GM23338 (cell line): ENCODE data around the gene CEP131. TPM values are rescaled to one million over a fixed set of nuclear protein-coding genes. Genes with fewer than 3 reads are reported as not detected.

ENCODE experiments used
- ATAC-seq: fragments of 200-7000 bp; cut with Tn5 transposase; 3 replicates; pipeline ENCODE4 v1.9.1; 2020
- DNase-seq: peaks from one replicate; pipeline ENCODE4 v3.0.0-alpha.2; 2015; ENCODE audit warnings: low spot score
- H2AFZ ChIP-seq: fragments of 200-600 bp; sonication (generic); 2 replicates; pipeline ENCODE4 v1.8.0; 2016; ENCODE audit warnings: antibody characterized with exemption, mild to moderate bottlenecking, moderate library complexity
- H3F3A ChIP-seq: fragments of 200-600 bp; sonication (generic); replicated peaks from 2 replicates; pipeline ENCODE4 v1.8.0; 2017; ENCODE audit warnings: antibody characterized with exemption, mixed run types, low read depth
- H3K27ac ChIP-seq: fragments of 200-600 bp; sonication (generic); 2 replicates; pipeline ENCODE4 v1.6.1; 2016; ENCODE audit warnings: low read depth
- H3K27me3 ChIP-seq: fragments of 200-600 bp; sonication (generic); 2 replicates; pipeline ENCODE4 v1.8.0; 2016; ENCODE audit warnings: mild to moderate bottlenecking, mixed run types, moderate library complexity; ENCODE audit not compliant: insufficient read depth
- H3K36me3 ChIP-seq: fragments of 200-600 bp; sonication (generic); 2 replicates; pipeline ENCODE4 v1.8.0; 2016; ENCODE audit warnings: mild to moderate bottlenecking; ENCODE audit not compliant: insufficient read depth
- H3K4me1 ChIP-seq: fragments of 200-600 bp; sonication (generic); 2 replicates; pipeline ENCODE4 v1.8.0; 2016; ENCODE audit warnings: mild to moderate bottlenecking, moderate library complexity; ENCODE audit not compliant: insufficient read depth
- H3K4me2 ChIP-seq: fragments of 200-600 bp; sonication (generic); 2 replicates; pipeline ENCODE4 v1.7.1; 2017; ENCODE audit warnings: mixed run types
- H3K4me3 ChIP-seq: fragments of 200-600 bp; sonication (generic); 2 replicates; pipeline ENCODE4 v1.6.1; 2016; ENCODE audit warnings: mixed run types
- H3K79me2 ChIP-seq: fragments of 200-600 bp; sonication (generic); replicated peaks from 2 replicates; pipeline ENCODE4 v1.8.0; 2017; ENCODE audit warnings: mild to moderate bottlenecking; ENCODE audit not compliant: insufficient read depth
- H3K9me2 ChIP-seq: fragments of 200-600 bp; sonication (generic); 2 replicates; pipeline ENCODE4 v1.8.0; 2017; ENCODE audit not compliant: insufficient read depth
- H4K20me1 ChIP-seq: fragments of 200-600 bp; sonication (generic); replicated peaks from 2 replicates; pipeline ENCODE4 v1.8.0; 2017; ENCODE audit warnings: mild to moderate bottlenecking; ENCODE audit not compliant: insufficient read depth
- H3K27ac Mint-ChIP-seq: 2 replicates; pipeline ENCODE4 v1.8.0; 2020; ENCODE audit warnings: inconsistent platforms, mild to moderate bottlenecking, moderate library complexity, mixed read lengths
- H3K27me3 Mint-ChIP-seq: 3 replicates; pipeline ENCODE4 v1.8.0; 2022; ENCODE audit warnings: low read depth, mild to moderate bottlenecking, moderate library complexity, mixed read lengths, inconsistent platforms; ENCODE audit not compliant: insufficient read depth, poor library complexity
- H3K36me3 Mint-ChIP-seq: 3 replicates; pipeline ENCODE4 v1.8.0; 2021; ENCODE audit warnings: low read depth, mild to moderate bottlenecking, inconsistent platforms, moderate library complexity, mixed read lengths
- H3K4me1 Mint-ChIP-seq: 3 replicates; pipeline ENCODE4 v1.8.0; 2020; ENCODE audit warnings: mild to moderate bottlenecking, inconsistent platforms, mixed read lengths
- H3K4me3 Mint-ChIP-seq: 3 replicates; pipeline ENCODE4 v1.8.0; 2021; ENCODE audit warnings: moderate library complexity, mild to moderate bottlenecking, inconsistent platforms, mixed read lengths
- H3K9me3 Mint-ChIP-seq: 3 replicates; pipeline ENCODE4 v1.8.0; 2020; ENCODE audit warnings: moderate library complexity, mild to moderate bottlenecking, inconsistent platforms, mixed read lengths
- EZH2phosphoT487 ChIP-seq: fragments of 200-600 bp; sonication (generic); IDR thresholded peaks from one replicate; pipeline ENCODE4 v1.8.1; 2018; ENCODE audit warnings: antibody characterized with exemption; ENCODE audit not compliant: unreplicated experiment
- JUNB ChIP-seq: IDR thresholded peaks from one replicate; pipeline ENCODE4 v1.6.1; 2016; ENCODE audit warnings: antibody characterized with exemption; ENCODE audit not compliant: unreplicated experiment
- POLR2AphosphoS5 ChIP-seq: IDR thresholded peaks from 2 replicates; pipeline ENCODE4 v1.6.1; 2016; ENCODE audit warnings: antibody characterized with exemption, low read depth
- polyA plus RNA-seq: library from polyadenylated mRNA; unstranded; fragments of >200 nt; fragmentation: Nextera tagmentation; extraction: Ambion mirVana; gene quantifications from 2 replicates; pipeline ENCODE4 v1.2.1, GENCODE V29; 2016
- total RNA-seq: library from RNA; depleted of rRNA; stranded (reverse); fragments of >200 nt; shearing (Covaris generic); gene quantifications from 2 replicates; pipeline ENCODE4 v1.2.3, GENCODE V29; 2014
- TF ChIP-seq, protein P1 (sequence below), 2 experiments: fragments of 200-600 bp in 1 of 2; sonication (generic) in 1 of 2; conservative IDR thresholded peaks; 2 replicates each; pipeline versions ENCODE4 v1.5.1 to v1.6.1; 2016 to 2017; ENCODE audit warnings: antibody characterized with exemption in 2 of 2, low read depth in 2 of 2, mild to moderate bottlenecking in 2 of 2, moderate library complexity in 1 of 2
- TF ChIP-seq, protein P2 (sequence below): IDR thresholded peaks from 2 replicates; pipeline ENCODE4 v1.6.1; 2016; ENCODE audit warnings: antibody characterized with exemption
- TF ChIP-seq, protein P3 (sequence below): fragments of 250-450 bp; sonication (Bioruptor Pico); IDR thresholded peaks from 2 replicates; pipeline ENCODE4 v1.5.0; 2020; ENCODE audit warnings: mild to moderate bottlenecking, moderate library complexity

The CEP131 gene
- total and polyA plus RNA-seq, 2 experiments from 2014 or later = 26.8 to 35.5 TPM

DNA sequence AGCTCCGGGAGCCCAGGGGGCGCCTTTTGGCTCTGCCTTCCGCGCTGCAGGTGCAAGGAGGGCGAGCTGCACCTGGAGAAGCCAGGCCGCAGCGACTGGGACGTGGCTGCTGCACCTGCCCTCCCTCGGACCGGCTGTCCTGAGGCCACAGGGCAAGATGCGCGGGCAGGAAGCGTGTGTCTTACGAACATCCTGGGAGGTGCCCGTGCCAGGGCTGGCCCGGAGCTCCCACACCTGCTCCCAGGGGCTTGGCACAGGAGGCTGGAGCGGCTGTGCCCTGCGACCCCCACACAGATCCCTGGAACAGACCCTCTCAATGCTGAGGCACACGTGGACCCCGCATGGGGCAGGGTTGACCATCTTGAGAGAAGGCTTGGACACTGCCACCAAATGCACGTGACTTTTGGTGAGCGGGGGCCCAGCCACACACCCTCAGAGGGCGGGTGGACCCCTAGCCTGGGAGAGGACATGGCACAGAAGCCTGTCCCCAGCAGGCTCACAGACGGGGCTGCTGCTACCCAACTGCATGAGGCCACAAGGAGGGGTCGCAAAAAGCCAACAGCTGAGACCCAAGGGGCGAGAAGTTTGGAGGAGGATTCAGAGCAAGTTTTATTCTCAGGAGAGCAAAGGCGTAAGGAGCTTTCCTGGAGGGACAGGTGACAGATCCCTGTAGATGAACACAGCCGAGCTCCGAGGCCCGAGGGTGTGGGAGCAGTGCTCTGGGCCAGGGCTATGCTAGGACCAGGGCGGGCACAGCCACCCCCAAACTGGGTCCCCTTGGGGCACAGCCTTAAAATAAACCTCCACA is 27.7 kb upstream of the CEP131 start:
- H3K27me3 Mint-ChIP-seq = peaks cover 22% of the 10 kb centered on the region
- Histone ChIP-seq H3K9me2 (peaks cover 5% of the 10 kb centered on the region), H3K4me2 (no peak overlapping the region), H3K27me3 (no peaks in the 10 kb centered on the region), H3K27ac (no peak overlapping the region), H3K79me2 (no peaks in the 10 kb centered on the region), H2AFZ (no peak overlapping the region), H3K4me1 (peaks cover 3% of the 10 kb centered on the region; the same call in 1 of the 2 replicates), H3K36me3 (no peaks in the 10 kb centered on the region), H3K4me3 (no peak overlapping the region), H4K20me1 (no peaks in the 10 kb centered on the region; the same call in 1 of the 2 replicates), H3F3A (peaks cover 2% of the 10 kb centered on the region; the same call in 1 of the 2 replicates)
- peaks cover 3% of the 10 kb centered on the region; the same call in 1 of the 3 replicates for H3K9me3 Mint-ChIP-seq
- H3K36me3 Mint-ChIP-seq = peaks cover 6% of the 10 kb centered on the region; the same call in 2 of the 3 replicates
- no peak overlapping the region for H3K27ac Mint-ChIP-seq
- TF ChIP-seq, protein P1, sequence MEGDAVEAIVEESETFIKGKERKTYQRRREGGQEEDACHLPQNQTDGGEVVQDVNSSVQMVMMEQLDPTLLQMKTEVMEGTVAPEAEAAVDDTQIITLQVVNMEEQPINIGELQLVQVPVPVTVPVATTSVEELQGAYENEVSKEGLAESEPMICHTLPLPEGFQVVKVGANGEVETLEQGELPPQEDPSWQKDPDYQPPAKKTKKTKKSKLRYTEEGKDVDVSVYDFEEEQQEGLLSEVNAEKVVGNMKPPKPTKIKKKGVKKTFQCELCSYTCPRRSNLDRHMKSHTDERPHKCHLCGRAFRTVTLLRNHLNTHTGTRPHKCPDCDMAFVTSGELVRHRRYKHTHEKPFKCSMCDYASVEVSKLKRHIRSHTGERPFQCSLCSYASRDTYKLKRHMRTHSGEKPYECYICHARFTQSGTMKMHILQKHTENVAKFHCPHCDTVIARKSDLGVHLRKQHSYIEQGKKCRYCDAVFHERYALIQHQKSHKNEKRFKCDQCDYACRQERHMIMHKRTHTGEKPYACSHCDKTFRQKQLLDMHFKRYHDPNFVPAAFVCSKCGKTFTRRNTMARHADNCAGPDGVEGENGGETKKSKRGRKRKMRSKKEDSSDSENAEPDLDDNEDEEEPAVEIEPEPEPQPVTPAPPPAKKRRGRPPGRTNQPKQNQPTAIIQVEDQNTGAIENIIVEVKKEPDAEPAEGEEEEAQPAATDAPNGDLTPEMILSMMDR (conservative IDR thresholded peaks at IDR 0.05; ENCODE audit: low read depth in 2 of 2) = 0 out of 4 replicates have a peak, but pooled peaks of 1 of the 2 experiments have one; percentile 15
- TF ChIP-seq POLR2AphosphoS5 (no peak), EZH2phosphoT487 (no peak)
- peaks cover 27% of the 10 kb centered on the region for H3K4me1 Mint-ChIP-seq
- ATAC-seq = no peak
- no peak overlapping the region for H3K4me3 Mint-ChIP-seq
- DNase-seq = no peak

DNA sequence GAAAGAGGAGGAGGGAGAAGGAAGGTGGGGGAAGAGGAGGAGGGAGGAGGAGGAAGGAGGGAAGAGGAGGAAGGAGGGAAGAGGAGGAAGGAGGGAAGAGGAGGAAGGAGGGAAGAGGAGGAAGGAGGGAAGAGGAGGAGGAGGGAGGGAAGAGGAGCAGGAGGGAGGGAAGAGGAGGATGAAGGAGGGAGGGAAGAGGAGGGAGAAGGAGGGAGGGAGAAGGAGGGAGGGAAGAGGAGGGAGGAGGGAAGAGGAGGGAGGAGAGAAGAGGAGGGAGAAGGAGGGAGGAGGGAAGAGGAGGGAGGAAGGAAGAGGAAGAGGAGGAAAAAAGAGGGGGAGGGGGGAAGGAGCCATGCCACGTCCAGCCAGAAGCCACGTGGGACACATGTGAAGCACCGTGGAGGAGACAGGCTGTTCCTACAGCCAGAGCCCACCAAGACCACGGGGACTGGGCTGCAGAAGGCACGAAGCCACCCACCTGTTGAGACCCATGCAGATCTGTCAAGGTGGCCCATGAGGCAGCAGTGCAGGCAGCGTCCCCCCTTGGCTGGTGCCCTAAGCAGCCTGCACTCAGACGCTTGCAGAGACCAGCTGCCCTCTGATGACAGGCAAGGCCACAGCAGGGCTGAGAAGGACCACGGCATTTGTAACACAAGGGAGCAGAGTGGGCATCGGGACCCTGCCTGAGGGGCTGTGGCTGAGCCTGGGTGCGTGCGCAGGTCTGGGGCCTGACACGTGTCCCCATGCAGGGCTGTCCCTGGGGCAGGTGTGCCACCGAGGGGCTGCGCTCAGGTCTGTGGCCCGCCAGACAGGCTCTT is 26.7 kb upstream of the CEP131 start:
- Mint-ChIP-seq H3K4me3 (no peak overlapping the region), H3K27ac (no peak overlapping the region), H3K36me3 (peaks cover 6% of the 10 kb centered on the region; the same call in 2 of the 3 replicates), H3K27me3 (peaks cover 26% of the 10 kb centered on the region), H3K9me3 (peaks cover 3% of the 10 kb centered on the region; the same call in 1 of the 3 replicates), H3K4me1 (peaks cover 23% of the 10 kb centered on the region)
- Histone ChIP-seq H2AFZ (no peak overlapping the region), H3K9me2 (peaks cover 5% of the 10 kb centered on the region), H3K27me3 (no peaks in the 10 kb centered on the region), H3K4me1 (peaks cover under 1% of the 10 kb centered on the region; the same call in 1 of the 2 replicates), H3K79me2 (no peaks in the 10 kb centered on the region), H3K4me3 (no peak overlapping the region), H4K20me1 (0 out of 2 replicates have a peak, but pooled peaks cover 6% of the 10 kb centered on the region), H3K4me2 (no peak overlapping the region), H3F3A (0 out of 2 replicates have a peak, but pooled peaks cover 2% of the 10 kb centered on the region), H3K36me3 (no peaks in the 10 kb centered on the region), H3K27ac (no peak overlapping the region)
- DNase-seq = no peak
- no peak for ATAC-seq
- TF ChIP-seq, protein P2, sequence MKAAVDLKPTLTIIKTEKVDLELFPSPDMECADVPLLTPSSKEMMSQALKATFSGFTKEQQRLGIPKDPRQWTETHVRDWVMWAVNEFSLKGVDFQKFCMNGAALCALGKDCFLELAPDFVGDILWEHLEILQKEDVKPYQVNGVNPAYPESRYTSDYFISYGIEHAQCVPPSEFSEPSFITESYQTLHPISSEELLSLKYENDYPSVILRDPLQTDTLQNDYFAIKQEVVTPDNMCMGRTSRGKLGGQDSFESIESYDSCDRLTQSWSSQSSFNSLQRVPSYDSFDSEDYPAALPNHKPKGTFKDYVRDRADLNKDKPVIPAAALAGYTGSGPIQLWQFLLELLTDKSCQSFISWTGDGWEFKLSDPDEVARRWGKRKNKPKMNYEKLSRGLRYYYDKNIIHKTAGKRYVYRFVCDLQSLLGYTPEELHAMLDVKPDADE = no peak
- TF ChIP-seq, protein P3, sequence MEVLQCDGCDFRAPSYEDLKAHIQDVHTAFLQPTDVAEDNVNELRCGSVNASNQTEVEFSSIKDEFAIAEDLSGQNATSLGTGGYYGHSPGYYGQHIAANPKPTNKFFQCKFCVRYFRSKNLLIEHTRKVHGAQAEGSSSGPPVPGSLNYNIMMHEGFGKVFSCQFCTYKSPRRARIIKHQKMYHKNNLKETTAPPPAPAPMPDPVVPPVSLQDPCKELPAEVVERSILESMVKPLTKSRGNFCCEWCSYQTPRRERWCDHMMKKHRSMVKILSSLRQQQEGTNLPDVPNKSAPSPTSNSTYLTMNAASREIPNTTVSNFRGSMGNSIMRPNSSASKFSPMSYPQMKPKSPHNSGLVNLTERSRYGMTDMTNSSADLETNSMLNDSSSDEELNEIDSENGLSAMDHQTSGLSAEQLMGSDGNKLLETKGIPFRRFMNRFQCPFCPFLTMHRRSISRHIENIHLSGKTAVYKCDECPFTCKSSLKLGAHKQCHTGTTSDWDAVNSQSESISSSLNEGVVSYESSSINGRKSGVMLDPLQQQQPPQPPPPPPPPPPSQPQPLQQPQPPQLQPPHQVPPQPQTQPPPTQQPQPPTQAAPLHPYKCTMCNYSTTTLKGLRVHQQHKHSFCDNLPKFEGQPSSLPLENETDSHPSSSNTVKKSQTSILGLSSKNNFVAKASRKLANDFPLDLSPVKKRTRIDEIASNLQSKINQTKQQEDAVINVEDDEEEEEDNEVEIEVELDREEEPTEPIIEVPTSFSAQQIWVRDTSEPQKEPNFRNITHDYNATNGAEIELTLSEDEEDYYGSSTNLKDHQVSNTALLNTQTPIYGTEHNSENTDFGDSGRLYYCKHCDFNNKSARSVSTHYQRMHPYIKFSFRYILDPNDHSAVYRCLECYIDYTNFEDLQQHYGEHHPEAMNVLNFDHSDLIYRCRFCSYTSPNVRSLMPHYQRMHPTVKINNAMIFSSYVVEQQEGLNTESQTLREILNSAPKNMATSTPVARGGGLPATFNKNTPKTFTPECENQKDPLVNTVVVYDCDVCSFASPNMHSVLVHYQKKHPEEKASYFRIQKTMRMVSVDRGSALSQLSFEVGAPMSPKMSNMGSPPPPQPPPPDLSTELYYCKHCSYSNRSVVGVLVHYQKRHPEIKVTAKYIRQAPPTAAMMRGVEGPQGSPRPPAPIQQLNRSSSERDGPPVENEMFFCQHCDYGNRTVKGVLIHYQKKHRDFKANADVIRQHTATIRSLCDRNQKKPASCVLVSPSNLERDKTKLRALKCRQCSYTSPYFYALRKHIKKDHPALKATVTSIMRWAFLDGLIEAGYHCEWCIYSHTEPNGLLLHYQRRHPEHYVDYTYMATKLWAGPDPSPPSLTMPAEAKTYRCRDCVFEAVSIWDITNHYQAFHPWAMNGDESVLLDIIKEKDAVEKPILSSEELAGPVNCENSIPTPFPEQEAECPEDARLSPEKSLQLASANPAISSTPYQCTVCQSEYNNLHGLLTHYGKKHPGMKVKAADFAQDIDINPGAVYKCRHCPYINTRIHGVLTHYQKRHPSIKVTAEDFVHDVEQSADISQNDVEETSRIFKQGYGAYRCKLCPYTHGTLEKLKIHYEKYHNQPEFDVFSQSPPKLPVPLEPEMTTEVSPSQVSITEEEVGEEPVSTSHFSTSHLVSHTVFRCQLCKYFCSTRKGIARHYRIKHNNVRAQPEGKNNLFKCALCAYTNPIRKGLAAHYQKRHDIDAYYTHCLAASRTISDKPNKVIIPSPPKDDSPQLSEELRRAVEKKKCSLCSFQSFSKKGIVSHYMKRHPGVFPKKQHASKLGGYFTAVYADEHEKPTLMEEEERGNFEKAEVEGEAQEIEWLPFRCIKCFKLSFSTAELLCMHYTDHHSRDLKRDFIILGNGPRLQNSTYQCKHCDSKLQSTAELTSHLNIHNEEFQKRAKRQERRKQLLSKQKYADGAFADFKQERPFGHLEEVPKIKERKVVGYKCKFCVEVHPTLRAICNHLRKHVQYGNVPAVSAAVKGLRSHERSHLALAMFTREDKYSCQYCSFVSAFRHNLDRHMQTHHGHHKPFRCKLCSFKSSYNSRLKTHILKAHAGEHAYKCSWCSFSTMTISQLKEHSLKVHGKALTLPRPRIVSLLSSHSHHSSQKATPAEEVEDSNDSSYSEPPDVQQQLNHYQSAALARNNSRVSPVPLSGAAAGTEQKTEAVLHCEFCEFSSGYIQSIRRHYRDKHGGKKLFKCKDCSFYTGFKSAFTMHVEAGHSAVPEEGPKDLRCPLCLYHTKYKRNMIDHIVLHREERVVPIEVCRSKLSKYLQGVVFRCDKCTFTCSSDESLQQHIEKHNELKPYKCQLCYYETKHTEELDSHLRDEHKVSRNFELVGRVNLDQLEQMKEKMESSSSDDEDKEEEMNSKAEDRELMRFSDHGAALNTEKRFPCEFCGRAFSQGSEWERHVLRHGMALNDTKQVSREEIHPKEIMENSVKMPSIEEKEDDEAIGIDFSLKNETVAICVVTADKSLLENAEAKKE (CRISPR knock-in tag) = no peak
- TF ChIP-seq JUNB = no peak
